Measurements from ENCODE around the gene PPP2R5E. TPM values are rescaled to one million over a fixed set of nuclear protein-coding genes. Genes with fewer than 3 reads are reported as not detected.

PPP2R5E gene
- total RNA-seq, 1 experiment from 2014 or later: 45.0 TPM

DNA sequence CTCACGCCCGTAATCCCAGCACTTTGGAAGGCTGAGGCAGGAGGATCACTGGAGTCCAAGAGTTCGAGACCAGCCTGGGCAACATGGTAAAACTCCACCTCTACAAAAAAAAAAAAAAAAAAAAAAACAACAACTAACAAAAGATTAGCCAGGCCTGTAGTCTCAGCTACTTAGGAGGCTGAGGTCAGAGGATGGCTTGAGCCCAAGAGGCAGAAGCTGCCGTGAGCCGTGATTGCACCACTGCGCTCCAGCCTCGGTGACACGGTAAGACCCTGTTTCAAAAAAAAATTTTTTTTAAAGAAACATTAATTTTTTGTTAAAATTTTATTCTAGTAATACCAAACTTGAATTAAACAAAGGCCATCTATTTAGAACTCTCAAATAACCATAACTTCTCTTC is 77.8 kb downstream of the PPP2R5E start (continued):
- TF ChIP-seq MAX (IDR thresholded peaks at IDR 0.05) (no peak), YY1 (IDR thresholded peaks at IDR 0.05; ENCODE audit: extremely low read depth, insufficient replicate concordance, low read depth, low read length) (no peak), TCF7L2 (IDR thresholded peaks at IDR 0.05; ENCODE audit: borderline replicate concordance, extremely low read depth, insufficient read depth, insufficient read length) (no peak)

DNA sequence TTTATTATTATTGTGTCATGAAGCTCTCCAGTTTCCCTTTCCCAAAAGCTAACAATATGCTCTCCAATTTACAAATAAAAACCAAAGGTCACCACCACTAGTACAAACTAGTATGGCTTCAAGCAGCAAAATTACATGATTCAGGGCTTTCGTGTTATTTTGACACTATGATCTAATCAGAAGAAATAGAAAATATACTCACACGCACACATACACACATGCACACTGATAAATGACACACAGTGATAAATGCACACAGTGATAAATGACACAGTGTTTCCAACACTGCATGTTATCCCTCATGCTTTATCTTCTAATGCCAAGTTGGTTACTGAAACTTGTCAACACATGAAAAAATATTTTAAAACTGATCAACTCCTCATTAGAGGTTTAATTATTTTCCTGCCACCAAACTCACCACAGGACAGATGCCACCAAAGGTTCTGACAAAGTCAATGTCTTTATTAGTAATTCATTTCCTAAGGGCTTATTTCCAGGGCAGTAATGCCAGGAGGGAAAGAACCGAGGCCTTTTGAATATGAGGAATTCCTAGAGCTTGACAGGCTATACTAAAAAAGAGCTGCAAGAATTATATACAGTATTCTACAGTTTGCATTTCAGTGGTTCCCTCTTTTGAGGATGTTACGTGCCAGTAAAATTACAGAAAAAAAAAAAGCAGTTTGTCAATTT is 82.4 kb downstream of the PPP2R5E start:
- Histone ChIP-seq H3K79me2 (ENCODE audit: insufficient read depth, low read length) (peaks cover 60% of the 10 kb centered on the region), H3K4me3 (replicated peaks in 1 of 2; ENCODE audit: low read depth in 1 of 2, low read length in 2 of 2) (no peak overlapping the region), H3K9me2 (ENCODE audit: insufficient read depth) (no peaks in the 10 kb centered on the region), H3K9ac (ENCODE audit: low read length) (no peak overlapping the region), H3K36me3 (ENCODE audit: control insufficient read depth in 1 of 2, insufficient read depth in 2 of 2, low read length in 2 of 2) (no peaks in the 10 kb centered on the region; a peak in 1 of 4 replicates), H3K4me2 (ENCODE audit: low read length) (no peak overlapping the region), H3K9me3 (ENCODE audit: control insufficient read depth in 1 of 2, insufficient read depth in 1 of 2, low read depth in 1 of 2, low read length in 2 of 2) (no peaks in the 10 kb centered on the region), H2AFZ (ENCODE audit: low read depth, low read length, poor library complexity, severe bottlenecking) (no peak overlapping the region), H4K20me1 (ENCODE audit: insufficient read depth) (no peaks in the 10 kb centered on the region), H3K27me3 (ENCODE audit: insufficient read depth, low read length) (no peaks in the 10 kb centered on the region), H3K27ac (ENCODE audit: low read depth, low read length) (no peak overlapping the region), H3K4me1 (ENCODE audit: control insufficient read depth in 1 of 2, insufficient read depth in 2 of 2, low read length in 2 of 2) (no peaks in the 10 kb centered on the region)
- intact Hi-C loops (cut with micrococcal nuclease): no loop called here
- POLR2A ChIA-PET: no interaction called here
- CTCF ChIA-PET: no interaction called here
- BruUV-seq (replicated peaks): no TSS peak
- TF ChIP-seq SRF (IDR thresholded peaks at IDR 0.05; ENCODE audit: low read depth): no peak
- no peak for TF ChIP-seq ELF1 (IDR thresholded peaks at IDR 0.05; ENCODE audit: borderline replicate concordance, low read depth)
- no peak for TF ChIP-seq TCF7L2 (IDR thresholded peaks at IDR 0.05; ENCODE audit: borderline replicate concordance, extremely low read depth, insufficient read depth, insufficient read length)
- TF ChIP-seq CEBPB (IDR thresholded peaks at IDR 0.05; ENCODE audit: low read depth): no peak
- TF ChIP-seq, protein P1, sequence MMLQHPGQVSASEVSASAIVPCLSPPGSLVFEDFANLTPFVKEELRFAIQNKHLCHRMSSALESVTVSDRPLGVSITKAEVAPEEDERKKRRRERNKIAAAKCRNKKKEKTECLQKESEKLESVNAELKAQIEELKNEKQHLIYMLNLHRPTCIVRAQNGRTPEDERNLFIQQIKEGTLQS (IDR thresholded peaks at IDR 0.05): no peak
- no peak for TF ChIP-seq YY1 (IDR thresholded peaks at IDR 0.05; ENCODE audit: extremely low read depth, insufficient replicate concordance, low read depth, low read length)
- no peak for TF ChIP-seq SP1 (IDR thresholded peaks at IDR 0.05; ENCODE audit: low read depth)
- TF ChIP-seq EGR1 (IDR thresholded peaks at IDR 0.05; ENCODE audit: low read depth): no peak
- TF ChIP-seq FOSL1 (IDR thresholded peaks at IDR 0.05; ENCODE audit: low read depth): no peak
- ATAC-seq (no peak), DNase-seq (ENCODE audit: low read depth, low spot score) (no peak)
- RAD21 ChIA-PET (ENCODE audit: low non-redundant PET in 1 of 2, low total read pairs in 2 of 2, uncharacterized antibody in 2 of 2, unreplicated experiment in 2 of 2): no interaction called here
